GM19099 (cell line): ENCODE data around the gene GALR1.

Experiments
- POLR2A ChIP-seq: IDR thresholded peaks from 3 replicates; pipeline ENCODE4 v1.6.1; 2011; ENCODE audit warnings: low read depth; ENCODE audit not compliant: insufficient read length; ENCODE audit errors: extremely low read depth

GALR1 gene

GRCh38 chr18:77223653-77224052, 26.0 kb upstream of the GALR1 start:
- no peak for TF ChIP-seq POLR2A

- no peak for TF ChIP-seq POLR2A
Measured at GRCh38 chr18:77230645-77231044, 19.0 kb upstream of the GALR1 start.

GRCh38 chr18:77234504-77235365, 14.9 kb upstream of the GALR1 start:
- no peak for TF ChIP-seq POLR2A

- no peak for TF ChIP-seq POLR2A
Measured at GRCh38 chr18:77248873-77249568, 627 bp upstream of the GALR1 start.

GRCh38 chr18:77250501-77250925, 865 bp downstream of the GALR1 start:
- no peak for TF ChIP-seq POLR2A

- no peak for TF ChIP-seq POLR2A
Measured at GRCh38 chr18:77250926-77251729, 1.5 kb downstream of the GALR1 start.

GRCh38 chr18:77251730-77252050, 2.0 kb downstream of the GALR1 start:
- TF ChIP-seq POLR2A: no peak

GRCh38 chr18:77254711-77255405, 5.2 kb downstream of the GALR1 start:
- TF ChIP-seq POLR2A: no peak

GRCh38 chr18:77255426-77256105, 5.9 kb downstream of the GALR1 start:
- TF ChIP-seq POLR2A: no peak

GRCh38 chr18:77262643-77263465, 13.2 kb downstream of the GALR1 start:
- no peak for TF ChIP-seq POLR2A

GRCh38 chr18:77263466-77263763, 13.8 kb downstream of the GALR1 start:
- no peak for TF ChIP-seq POLR2A

- no peak for TF ChIP-seq POLR2A
Measured at GRCh38 chr18:77267969-77268368, 18.3 kb downstream of the GALR1 start.

- TF ChIP-seq POLR2A: no peak
Measured at GRCh38 chr18:77268456-77268855, 18.8 kb downstream of the GALR1 start.
